ENCODE results near the gene DLGAP4.

GRCh38 chr20:36318166-36318565 is 12.0 kb downstream of the DLGAP4 start:
- TF ChIP-seq CTCF (IDR thresholded peaks at IDR 0.05 in 8 of 11, conservative IDR thresholded peaks at IDR 0.05 in 3 of 11) (no peak), POLR2AphosphoS5 (IDR thresholded peaks at IDR 0.05) (no peak)
